22Rv1 (cell line): ENCODE results near the gene SLFN5.

Experiments
- CTCF ChIP-seq: fragments of 450-650 bp; IDR thresholded peaks from 2 replicates; pipeline ENCODE4 v1.5.1; 2017; ENCODE audit warnings: mild to moderate bottlenecking
- ZFX ChIP-seq: fragments of 450-650 bp; IDR thresholded peaks from 2 replicates; pipeline ENCODE4 v1.6.1; 2017; ENCODE audit warnings: antibody characterized with exemption, borderline replicate concordance

GRCh38 chr17:35222452-35222851 is 20.4 kb upstream of the SLFN5 start:
- TF ChIP-seq CTCF = no peak
- no peak for TF ChIP-seq ZFX
